Trophoblast cell (in vitro differentiated cells and primary cell): ENCODE data around the gene SIM2.

ENCODE experiments used
- DNase-seq, 2 donors: peaks; one replicate each; pipeline ENCODE4 v3.0.0-alpha.2; 2016
- H2AFZ ChIP-seq: 2 replicates; pipeline ENCODE4 v1.6.1; 2013; ENCODE audit warnings: low read length, moderate library complexity, mild to moderate bottlenecking; ENCODE audit not compliant: insufficient read depth, poor library complexity
- H2AK5ac ChIP-seq: 2 replicates; pipeline ENCODE4 v1.6.1; 2013; ENCODE audit warnings: mild to moderate bottlenecking, low read length
- H2BK120ac ChIP-seq: 2 replicates; pipeline ENCODE4 v1.6.1; 2013; ENCODE audit warnings: low read length, mild to moderate bottlenecking, moderate library complexity; ENCODE audit not compliant: insufficient read depth, poor library complexity
- H2BK12ac ChIP-seq: 2 replicates; pipeline ENCODE4 v1.6.1; 2013; ENCODE audit warnings: mild to moderate bottlenecking, low read length, moderate library complexity
- H2BK5ac ChIP-seq: 2 replicates; pipeline ENCODE4 v1.6.1; 2013; ENCODE audit warnings: low read length, low read depth, moderate library complexity, mild to moderate bottlenecking; ENCODE audit not compliant: poor library complexity
- H3K14ac ChIP-seq: 2 replicates; pipeline ENCODE4 v1.6.1; 2013; ENCODE audit warnings: mild to moderate bottlenecking, low read length
- H3K18ac ChIP-seq: 2 replicates; pipeline ENCODE4 v1.6.1; 2013; ENCODE audit warnings: mild to moderate bottlenecking, low read length
- H3K23ac ChIP-seq: 2 replicates; pipeline ENCODE4 v1.6.1; 2013; ENCODE audit warnings: low read length
- H3K27ac ChIP-seq: 2 replicates; pipeline ENCODE4 v1.5.1; 2013; ENCODE audit warnings: low read depth, mild to moderate bottlenecking, inconsistent platforms, low read length, moderate library complexity
- H3K27me3 ChIP-seq: 2 replicates; pipeline ENCODE4 v1.6.1; 2013; ENCODE audit warnings: inconsistent platforms, mild to moderate bottlenecking, low read length, moderate library complexity; ENCODE audit not compliant: insufficient read depth
- H3K36me3 ChIP-seq, 2 experiments: 1 replicate in 1 of 2; 2 replicates in 1 of 2; pipeline ENCODE4 v1.6.1; 2013; ENCODE audit warnings: low read length in 2 of 2, mild to moderate bottlenecking in 2 of 2, moderate library complexity in 1 of 2; ENCODE audit not compliant: insufficient read depth in 2 of 2, control insufficient read depth in 1 of 2
- H3K4ac ChIP-seq: 2 replicates; pipeline ENCODE4 v1.6.1; 2013; ENCODE audit warnings: low read depth, mild to moderate bottlenecking, low read length, moderate library complexity
- H3K4me1 ChIP-seq, 2 experiments: 1 replicate in 1 of 2; 2 replicates in 1 of 2; pipeline ENCODE4 v1.6.1; 2013; ENCODE audit warnings: low read length in 2 of 2, mild to moderate bottlenecking in 2 of 2, moderate library complexity in 1 of 2; ENCODE audit not compliant: insufficient read depth in 2 of 2, control insufficient read depth in 1 of 2
- H3K4me2 ChIP-seq: 2 replicates; pipeline ENCODE4 v1.6.1; 2013; ENCODE audit warnings: inconsistent platforms, mild to moderate bottlenecking, low read length, moderate library complexity
- H3K4me3 ChIP-seq: 2 replicates; pipeline ENCODE4 v1.5.1; 2013; ENCODE audit warnings: mild to moderate bottlenecking, low read depth, low read length, inconsistent platforms
- H3K79me1 ChIP-seq: one replicate; pipeline ENCODE4 v1.6.1; 2013; ENCODE audit warnings: low read length
- H3K79me2 ChIP-seq: 2 replicates; pipeline ENCODE4 v1.6.1; 2013; ENCODE audit warnings: low read length, mild to moderate bottlenecking; ENCODE audit not compliant: control insufficient read depth, insufficient read depth, poor library complexity
- H3K9ac ChIP-seq: 2 replicates; pipeline ENCODE4 v1.6.1; 2013; ENCODE audit warnings: mild to moderate bottlenecking, low read length
- H3K9me3 ChIP-seq: 2 replicates; pipeline ENCODE4 v1.6.1; 2013; ENCODE audit warnings: low read depth, mild to moderate bottlenecking, control low read depth, inconsistent platforms, low read length; ENCODE audit not compliant: insufficient read depth
- H4K12ac ChIP-seq: 2 replicates; pipeline ENCODE4 v1.6.1; 2013; ENCODE audit warnings: low read depth, mild to moderate bottlenecking, low read length, moderate library complexity
- H4K8ac ChIP-seq: 2 replicates; pipeline ENCODE4 v1.6.1; 2013; ENCODE audit warnings: low read depth, mild to moderate bottlenecking, low read length, moderate library complexity
- H4K91ac ChIP-seq: one replicate; pipeline ENCODE4 v1.6.1; 2013; ENCODE audit warnings: low read depth, mild to moderate bottlenecking, low read length, moderate library complexity
- WGBS: extraction: QIAGEN DNeasy Blood & Tissue Kit; methylation state at CpG from one replicate; pipeline ENCODE4 v1.1.7; 2013; ENCODE audit warnings: missing lambda C conversion rate; ENCODE audit not compliant: insufficient read length, insufficient coverage; ENCODE audit errors: extremely low coverage; 5-methylcytosine and 5-hydroxymethylcytosine counted together

Gene SIM2

GRCh38 chr21:36704958-36705678 is 6.2 kb downstream of the SIM2 start:
- Histone ChIP-seq H4K91ac (no peak overlapping the region), H3K9me3 (peaks cover 8% of the 10 kb centered on the region), H4K8ac (no peak overlapping the region), H2BK5ac (no peak overlapping the region), H2BK120ac (no peak overlapping the region), H2AK5ac (no peak overlapping the region), H3K4me3 (no peak overlapping the region), H3K79me2 (no peaks in the 10 kb centered on the region), H3K14ac (no peak overlapping the region), H2BK12ac (no peak overlapping the region), H3K4me1 (peaks cover 5 to 9% of the 10 kb centered on the region in 2 experiments), H3K36me3 (no peaks in the 10 kb centered on the region), H3K4me2 (no peak overlapping the region), H2AFZ (no peak overlapping the region), H3K27ac (no peak overlapping the region), H3K18ac (no peak overlapping the region), H4K12ac (no peak overlapping the region), H3K27me3 (peaks cover 99% of the 10 kb centered on the region), H3K4ac (no peak overlapping the region), H3K79me1 (no peaks in the 10 kb centered on the region), H3K9ac (no peak overlapping the region), H3K23ac (no peak overlapping the region)
- no CpG with 5 or more reads among the region's 39 CpGs for WGBS
- DNase-seq: no peak

GRCh38 chr21:36705679-36706481 is 7.0 kb downstream of the SIM2 start:
- Histone ChIP-seq H3K79me2 (no peaks in the 10 kb centered on the region), H3K9me3 (peaks cover 8% of the 10 kb centered on the region), H3K27ac (no peak overlapping the region), H4K12ac (no peak overlapping the region), H3K14ac (no peak overlapping the region), H3K4me1 (peaks cover 5 to 8% of the 10 kb centered on the region in 2 experiments), H2AK5ac (no peak overlapping the region), H2BK12ac (no peak overlapping the region), H4K91ac (no peak overlapping the region), H3K27me3 (peaks cover 99% of the 10 kb centered on the region), H3K4me2 (no peak overlapping the region), H2BK5ac (no peak overlapping the region), H3K4me3 (no peak overlapping the region), H2BK120ac (no peak overlapping the region), H3K18ac (no peak overlapping the region), H4K8ac (no peak overlapping the region), H3K36me3 (no peaks in the 10 kb centered on the region), H3K9ac (no peak overlapping the region), H3K79me1 (no peaks in the 10 kb centered on the region), H3K4ac (no peak overlapping the region), H3K23ac (no peak overlapping the region), H2AFZ (no peak overlapping the region)
- no CpG with 5 or more reads among the region's 22 CpGs for WGBS
- DNase-seq: no peak

GRCh38 chr21:36706482-36706852 is 7.6 kb downstream of the SIM2 start:
- H2BK5ac ChIP-seq: no peak overlapping the region
- peaks cover 8% of the 10 kb centered on the region for H3K9me3 ChIP-seq
- H3K27ac ChIP-seq: no peak overlapping the region
- no peak overlapping the region for H3K4ac ChIP-seq
- WGBS: no CpG with 5 or more reads among the region's 13 CpGs
- no peaks in the 10 kb centered on the region for H3K79me1 ChIP-seq
- H2AFZ ChIP-seq: no peak overlapping the region
- H3K79me2 ChIP-seq: no peaks in the 10 kb centered on the region
- no peak overlapping the region for H3K18ac ChIP-seq
- no peak overlapping the region for H3K23ac ChIP-seq
- H3K9ac ChIP-seq: no peak overlapping the region
- H4K91ac ChIP-seq: no peak overlapping the region
- H3K14ac ChIP-seq: no peak overlapping the region
- H3K4me3 ChIP-seq: no peak overlapping the region
- H3K4me1 ChIP-seq: peaks cover 1 to 4% of the 10 kb centered on the region in 2 experiments
- H4K8ac ChIP-seq: no peak overlapping the region
- peaks cover 94% of the 10 kb centered on the region for H3K27me3 ChIP-seq
- H2BK12ac ChIP-seq: no peak overlapping the region
- no peak for DNase-seq
- no peak overlapping the region for H4K12ac ChIP-seq
- H3K4me2 ChIP-seq: no peak overlapping the region
- H2BK120ac ChIP-seq: no peak overlapping the region
- H2AK5ac ChIP-seq: no peak overlapping the region
- no peaks in the 10 kb centered on the region for H3K36me3 ChIP-seq

- WGBS: no CpG with 5 or more reads among the region's 32 CpGs
- Histone ChIP-seq H4K8ac (no peak overlapping the region), H2AK5ac (no peak overlapping the region), H3K9ac (no peak overlapping the region), H4K91ac (no peak overlapping the region), H3K27ac (no peak overlapping the region), H2AFZ (no peak overlapping the region), H2BK5ac (no peak overlapping the region), H4K12ac (no peak overlapping the region), H2BK12ac (no peak overlapping the region), H3K4ac (no peak overlapping the region), H3K79me1 (no peaks in the 10 kb centered on the region), H3K36me3 (no peaks in the 10 kb centered on the region), H3K14ac (no peak overlapping the region), H3K23ac (no peak overlapping the region), H3K4me3 (no peak overlapping the region), H3K4me1 (peaks cover 0 to 3% of the 10 kb centered on the region in 2 experiments), H3K9me3 (peaks cover 8% of the 10 kb centered on the region), H3K18ac (no peak overlapping the region), H3K79me2 (no peaks in the 10 kb centered on the region), H3K27me3 (peaks cover 88% of the 10 kb centered on the region), H2BK120ac (no peak overlapping the region), H3K4me2 (no peak overlapping the region)
- DNase-seq: no peak
Measured at GRCh38 chr21:36706951-36707762, 8.2 kb downstream of the SIM2 start.
